ENCODE results near the gene POLR3G. TPM values are rescaled to one million over a fixed set of nuclear protein-coding genes. Genes with fewer than 3 reads are reported as not detected.

POLR3G gene, protein sequence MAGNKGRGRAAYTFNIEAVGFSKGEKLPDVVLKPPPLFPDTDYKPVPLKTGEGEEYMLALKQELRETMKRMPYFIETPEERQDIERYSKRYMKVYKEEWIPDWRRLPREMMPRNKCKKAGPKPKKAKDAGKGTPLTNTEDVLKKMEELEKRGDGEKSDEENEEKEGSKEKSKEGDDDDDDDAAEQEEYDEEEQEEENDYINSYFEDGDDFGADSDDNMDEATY
- 26.6 and 34.8 TPM in 2 replicates for total RNA-seq (2014; rRNA removed; shearing (Covaris generic))
- polyA plus RNA-seq (2015; cell fraction: cytosol; rRNA removed): 42.3 and 42.7 TPM in 2 replicates
- 22.3 and 23.8 TPM in 2 replicates for polyA plus RNA-seq (2015; cell fraction: nucleus; rRNA removed)

DNA sequence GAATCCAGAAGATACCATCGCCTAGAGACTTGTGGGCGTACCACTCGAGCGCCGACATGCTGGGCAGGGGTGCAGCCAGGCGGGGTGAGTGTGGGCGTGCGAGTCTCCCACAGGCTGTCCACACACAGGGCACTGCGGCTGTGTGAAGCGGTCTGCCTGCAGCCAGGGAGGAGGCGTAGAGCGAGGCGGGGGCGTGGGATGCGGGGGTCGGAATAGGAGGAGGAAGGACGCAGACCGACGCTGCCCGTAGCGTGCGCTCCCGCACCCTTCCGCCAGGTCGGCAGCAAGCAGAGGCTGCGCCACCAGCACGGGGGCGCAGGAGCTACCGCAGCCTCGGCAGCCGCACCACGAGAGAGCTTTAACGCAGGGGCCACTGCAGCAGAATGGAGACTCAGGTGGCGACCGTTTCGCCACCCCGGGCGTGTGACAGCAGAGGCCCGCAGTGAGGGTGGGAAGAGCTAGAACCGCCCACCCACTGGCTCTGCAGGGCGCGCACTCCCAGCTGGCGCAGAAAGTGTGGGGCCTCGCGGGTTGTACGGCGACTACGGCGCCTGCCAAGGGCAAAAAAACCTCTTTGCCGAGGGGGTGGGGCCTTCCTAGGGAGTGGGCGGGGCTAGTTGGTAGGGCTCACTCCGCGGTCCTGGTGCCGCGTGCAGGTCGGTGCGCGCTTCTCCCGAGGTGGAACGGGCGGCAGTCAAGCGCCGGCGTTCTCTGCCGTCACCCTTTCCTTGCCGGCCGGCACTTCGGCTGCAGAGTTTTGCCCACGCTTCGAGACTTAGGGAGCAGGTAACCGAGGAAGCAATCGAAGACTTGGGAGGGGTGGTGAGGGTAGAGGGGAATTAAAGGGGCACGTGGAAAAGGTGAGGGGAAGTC lies at the start of gene POLR3G, which contains the start of gene MBLAC2:
Gene POLR3G (plus strand): TSS at position 630 of the 873 bp plus-strand sequence. CDS start 10,704 bp downstream, outside the sequence.
Gene MBLAC2 (minus strand): TSS at position 537 of the 873 bp plus-strand sequence. CDS start 479 bp downstream, at position 58.
- DNase-seq (ENCODE audit: low read depth): peak; percentile 91

- DNase-seq (ENCODE audit: low read depth): peak; percentile 21
These were observed 40.4 kb upstream of the POLR3G start for GRCh38 chr5:90434116-90434714.

- no peak for DNase-seq (ENCODE audit: low read depth)
These were observed 37.0 kb upstream of the POLR3G start for GRCh38 chr5:90437663-90438062.

DNA sequence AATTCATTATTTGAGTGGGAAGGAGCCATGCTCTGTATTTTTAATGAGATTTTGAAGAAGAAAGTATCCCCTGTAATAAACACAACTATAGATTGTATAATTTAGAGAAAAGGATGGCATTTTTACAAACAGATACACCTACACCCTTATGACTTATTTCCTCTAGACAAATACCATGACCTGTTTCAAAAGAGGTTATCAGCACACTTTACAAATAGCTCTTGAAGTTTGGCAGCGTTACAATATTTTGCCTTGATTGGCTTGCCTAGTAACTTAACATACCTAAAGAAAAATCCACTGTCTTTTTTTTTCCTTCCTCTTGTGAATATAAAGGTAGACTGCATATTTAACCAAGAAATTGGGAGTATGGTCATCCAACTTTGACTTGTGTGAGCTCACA lies 36.6 kb upstream of the POLR3G start:
- DNase-seq (ENCODE audit: low read depth): no peak

DNA sequence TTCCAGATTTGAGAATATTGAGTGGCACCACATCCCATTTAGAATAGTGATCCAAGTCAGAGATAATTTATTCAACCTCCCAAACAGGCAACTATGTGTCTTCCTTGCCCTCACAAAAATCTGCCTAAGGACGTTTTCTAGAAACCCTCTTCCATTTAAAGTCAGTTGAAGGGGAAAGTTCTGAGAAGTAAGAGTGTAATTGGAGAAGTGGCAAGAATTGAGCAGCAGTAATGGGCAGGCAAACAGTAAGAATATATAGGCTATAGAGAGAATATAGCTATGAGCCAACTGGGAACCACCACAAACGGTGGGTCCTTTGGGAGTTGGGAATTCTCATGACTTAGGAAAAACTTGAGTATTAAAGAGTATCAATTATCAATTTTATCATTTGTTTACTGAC lies 34.0 kb upstream of the POLR3G start:
- DNase-seq (ENCODE audit: low read depth): no peak

DNA sequence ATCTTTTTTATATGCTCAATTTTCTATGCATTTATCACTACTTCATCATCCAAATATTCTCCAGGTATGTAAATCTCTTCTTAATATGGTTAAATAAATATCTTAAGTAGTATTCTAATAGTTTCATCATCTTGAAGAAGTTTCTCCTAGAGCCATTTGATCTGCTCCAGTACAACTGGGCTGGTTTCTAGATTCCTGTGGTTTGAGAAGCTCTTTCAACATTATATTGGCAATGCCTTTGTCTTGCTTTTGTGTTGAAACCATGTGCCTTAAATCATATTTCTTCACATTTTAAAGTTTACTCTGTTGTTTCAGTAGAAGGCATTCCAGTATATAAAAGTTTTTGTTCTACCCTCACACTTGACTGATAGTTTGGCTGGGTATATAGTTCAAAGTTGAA lies 27.7 kb upstream of the POLR3G start:
- DNase-seq (ENCODE audit: low read depth): no peak

- no peak for DNase-seq (ENCODE audit: low read depth)
These were observed 13.4 kb upstream of the POLR3G start for GRCh38 chr5:90461288-90461687.

DNA sequence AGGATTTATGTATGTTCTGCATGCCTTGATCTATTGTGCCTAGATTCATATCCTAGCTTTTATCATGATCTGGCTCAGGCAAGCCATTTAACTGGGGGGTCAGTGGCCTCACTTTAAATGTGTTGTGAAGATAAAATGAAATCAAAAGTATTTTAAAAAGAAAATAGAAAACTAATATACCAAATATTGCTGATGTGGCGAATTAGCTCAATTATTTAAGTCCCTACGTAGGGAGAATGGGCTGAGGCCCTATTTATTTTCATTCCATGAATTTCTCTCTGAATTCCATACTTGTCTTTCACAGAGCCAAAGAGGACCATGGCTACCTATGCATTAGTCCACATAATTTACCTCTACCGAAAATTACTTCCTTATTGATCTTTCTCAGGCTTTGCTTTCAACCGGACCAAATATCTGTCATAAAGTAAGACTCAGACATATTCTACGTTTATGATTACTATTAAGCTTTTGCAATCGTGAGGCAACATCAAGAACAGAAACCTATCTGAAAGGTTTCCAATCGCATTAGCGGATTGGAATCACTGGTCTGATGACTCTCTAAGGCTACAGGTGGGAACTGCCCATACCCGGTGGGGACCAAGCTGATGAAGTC lies 1.8 kb upstream of the POLR3G start:
- no peak for DNase-seq (ENCODE audit: low read depth)

GRCh38 chr5:90473396-90474234 lies 1.0 kb upstream of the POLR3G start:
- DNase-seq (ENCODE audit: low read depth): peak; percentile 32

DNA sequence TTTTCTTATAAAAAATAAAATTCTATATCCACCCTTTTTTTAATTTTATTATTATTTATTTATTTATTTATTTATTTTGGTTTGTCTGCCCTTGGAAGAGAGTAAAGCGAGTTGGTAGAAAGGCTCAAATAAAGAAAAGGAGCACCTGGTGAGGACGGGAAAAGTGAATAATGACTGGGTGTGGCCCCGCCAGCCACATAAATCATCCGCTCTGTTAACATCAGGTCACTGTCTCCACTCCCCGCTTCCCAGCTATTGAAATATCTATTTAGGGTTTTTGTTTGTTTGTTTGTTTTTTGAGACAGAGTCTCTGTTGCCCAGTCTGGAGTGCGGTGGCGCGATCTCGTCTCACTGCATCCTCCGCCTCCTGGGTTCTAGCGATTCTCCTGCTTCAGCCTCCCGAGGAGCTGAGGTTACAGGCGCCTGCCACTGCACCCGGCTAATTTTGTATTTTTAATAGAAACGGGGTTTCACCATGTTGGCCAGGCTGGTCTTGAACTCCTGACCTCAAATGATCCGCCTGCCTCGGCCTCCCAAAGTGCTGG lies 844 bp downstream of the POLR3G start:
- no peak for DNase-seq (ENCODE audit: low read depth)

- no peak for DNase-seq (ENCODE audit: low read depth)
These were observed 1.7 kb downstream of the POLR3G start for GRCh38 chr5:90476391-90476790.

- DNase-seq (ENCODE audit: low read depth): no peak
These were observed 2.4 kb downstream of the POLR3G start for GRCh38 chr5:90477073-90477472.

DNA sequence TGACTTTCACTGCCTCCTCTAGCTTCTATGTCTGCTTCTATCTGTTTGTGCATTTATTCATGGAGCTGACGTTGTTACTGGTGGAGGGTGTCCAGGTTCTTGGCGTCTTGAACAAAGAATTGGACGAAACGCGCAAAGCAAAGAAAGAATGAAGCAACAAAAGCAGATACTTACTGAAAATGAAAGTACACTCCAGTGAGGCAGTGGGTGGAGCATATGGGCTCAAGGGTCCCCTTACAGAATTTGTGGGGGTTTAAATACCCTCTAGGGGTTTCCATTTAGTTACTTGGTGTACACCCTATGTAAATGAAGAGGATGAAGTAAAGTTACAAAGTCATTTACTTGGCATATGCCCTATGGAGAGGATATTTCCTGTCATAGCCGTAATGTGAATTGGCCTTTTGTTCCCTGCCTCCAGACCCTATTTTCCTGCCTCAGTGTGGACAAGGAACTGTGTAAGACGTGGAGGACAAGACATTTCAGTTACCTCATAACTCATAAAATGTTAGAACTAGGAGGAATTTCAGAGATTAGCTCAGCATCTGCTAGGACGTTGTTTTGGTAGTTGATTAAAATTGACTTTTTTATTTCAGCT lies 3.1 kb downstream of the POLR3G start:
- no peak for DNase-seq (ENCODE audit: low read depth)

GRCh38 chr5:90479611-90480385 lies 5.1 kb downstream of the POLR3G start:
- peak; percentile 21 for DNase-seq (ENCODE audit: low read depth)

DNA sequence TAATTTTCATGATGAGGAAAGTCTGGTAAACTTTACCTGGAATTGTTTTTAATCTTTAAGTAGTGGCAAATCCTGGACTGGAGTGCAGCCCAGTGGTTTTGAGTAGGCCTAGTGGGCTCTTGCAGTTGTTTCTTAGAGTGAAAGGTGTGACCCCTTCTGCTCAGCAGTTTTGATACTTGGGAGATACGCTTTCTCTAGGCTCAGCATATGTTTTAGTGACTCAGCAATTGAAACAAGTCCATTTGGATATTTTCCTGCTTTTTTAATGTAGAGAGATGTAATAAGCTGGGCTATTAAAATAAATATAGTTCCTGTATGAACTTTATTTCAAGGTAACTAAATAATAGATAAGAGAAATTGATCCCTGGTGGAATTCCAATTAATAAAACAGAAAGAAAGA lies 6.0 kb downstream of the POLR3G start:
- no peak for DNase-seq (ENCODE audit: low read depth)

DNA sequence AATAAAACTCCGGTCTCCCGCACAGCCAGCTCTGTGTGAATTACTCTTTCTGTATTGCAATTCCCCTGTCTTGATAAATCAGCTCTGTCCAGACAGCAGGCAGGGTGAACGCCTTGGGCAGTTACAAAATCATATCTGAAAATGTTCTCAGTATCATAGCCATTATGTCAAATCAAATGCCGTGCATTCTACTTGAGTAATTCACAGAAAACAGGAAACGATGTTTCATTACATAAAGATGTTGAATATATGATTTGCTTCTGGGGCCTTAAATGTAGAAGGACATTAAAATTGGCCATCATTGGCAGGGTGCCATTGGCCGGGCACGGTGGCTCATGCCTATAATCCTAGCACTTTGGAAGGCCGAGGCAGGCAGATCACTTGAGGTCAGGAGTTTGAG lies 8.5 kb downstream of the POLR3G start:
- no peak for DNase-seq (ENCODE audit: low read depth)

GRCh38 chr5:90484540-90484939 lies 9.9 kb downstream of the POLR3G start:
- no peak for DNase-seq (ENCODE audit: low read depth)

DNA sequence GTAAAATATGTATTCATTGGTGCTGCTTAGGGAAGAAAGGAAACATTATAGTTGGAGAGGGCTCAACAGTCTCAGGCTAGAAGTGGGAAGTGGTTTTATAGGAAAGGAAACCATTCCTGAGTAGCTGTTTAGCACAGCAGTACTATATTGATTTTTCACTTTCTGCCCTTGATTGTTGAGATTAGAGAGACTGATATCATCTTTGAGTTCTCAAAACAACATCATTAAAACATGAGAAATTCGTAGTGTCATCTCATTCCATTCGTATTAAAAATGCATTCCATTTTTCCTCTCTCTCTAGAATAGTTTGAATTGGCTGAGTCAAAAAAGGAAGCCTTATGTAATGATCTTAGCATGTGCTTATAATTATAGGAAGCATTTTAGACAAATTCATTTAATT lies 14.1 kb downstream of the POLR3G start:
- no peak for DNase-seq (ENCODE audit: low read depth)

DNA sequence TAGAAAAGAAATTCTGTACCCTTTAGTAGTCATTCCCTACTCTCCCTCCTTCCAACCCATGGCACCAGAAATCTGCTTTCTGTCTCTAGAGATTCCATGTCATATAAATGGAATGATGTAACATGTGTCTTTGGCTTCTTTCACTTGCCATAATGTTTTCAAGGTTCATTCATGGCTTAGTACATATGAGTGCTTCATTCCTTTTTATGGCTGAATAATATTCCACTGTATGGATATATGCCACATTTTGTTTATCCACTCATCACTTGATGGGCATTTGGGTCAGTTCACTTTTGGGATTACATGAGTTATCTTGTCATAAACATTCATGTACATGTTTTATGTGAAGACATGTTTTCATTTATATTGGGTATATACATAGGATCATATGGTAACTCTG lies 19.4 kb downstream of the POLR3G start:
- no peak for DNase-seq (ENCODE audit: low read depth)

All from HT1080 (cell line).